HL-60 (cell line): ENCODE results near the gene ZNF593.

Source experiments
- DNase-seq, 2 experiments: peaks; one replicate each; pipeline ENCODE4 v3.0.0-alpha.2; 2010 to 2020; ENCODE audit warnings: low read depth in 1 of 2, low spot score in 1 of 2
- H3K27ac ChIP-seq: fragments of 250-450 bp; sonication (Bioruptor Pico); replicated peaks from 2 replicates; pipeline ENCODE4 v1.5.1; 2020; ENCODE audit warnings: mild to moderate bottlenecking, moderate library complexity
- H3K27me3 ChIP-seq: fragments of 250-450 bp; sonication (Bioruptor Pico); 2 replicates; pipeline ENCODE4 v1.5.1; 2021; ENCODE audit warnings: mild to moderate bottlenecking, moderate library complexity; ENCODE audit not compliant: insufficient read depth, poor library complexity, severe bottlenecking
- H3K4me3 ChIP-seq: replicated peaks from 2 replicates; pipeline ENCODE4 v1.5.1; 2011; ENCODE audit warnings: mild to moderate bottlenecking, control low read depth, low read length; ENCODE audit not compliant: insufficient read depth
- CTCF ChIP-seq: IDR thresholded peaks from one replicate; pipeline ENCODE4 v1.5.1; 2011; ENCODE audit warnings: low read length, control low read depth, inconsistent platforms; ENCODE audit not compliant: insufficient read depth
- GABPA ChIP-seq: IDR thresholded peaks from 2 replicates; pipeline ENCODE4 v1.6.1; 2012; ENCODE audit warnings: low read depth
- POLR2AphosphoS5 ChIP-seq: IDR thresholded peaks from 2 replicates; pipeline ENCODE4 v1.6.1; 2012; ENCODE audit warnings: low read depth
- REST ChIP-seq: IDR thresholded peaks from 2 replicates; pipeline ENCODE4 v1.6.1; 2012; ENCODE audit warnings: low read depth; ENCODE audit not compliant: insufficient replicate concordance
- SPI1 ChIP-seq: IDR thresholded peaks from 2 replicates; pipeline ENCODE4 v1.6.1; 2012; ENCODE audit warnings: low read depth, mild to moderate bottlenecking, borderline replicate concordance

The ZNF593 gene

DNA sequence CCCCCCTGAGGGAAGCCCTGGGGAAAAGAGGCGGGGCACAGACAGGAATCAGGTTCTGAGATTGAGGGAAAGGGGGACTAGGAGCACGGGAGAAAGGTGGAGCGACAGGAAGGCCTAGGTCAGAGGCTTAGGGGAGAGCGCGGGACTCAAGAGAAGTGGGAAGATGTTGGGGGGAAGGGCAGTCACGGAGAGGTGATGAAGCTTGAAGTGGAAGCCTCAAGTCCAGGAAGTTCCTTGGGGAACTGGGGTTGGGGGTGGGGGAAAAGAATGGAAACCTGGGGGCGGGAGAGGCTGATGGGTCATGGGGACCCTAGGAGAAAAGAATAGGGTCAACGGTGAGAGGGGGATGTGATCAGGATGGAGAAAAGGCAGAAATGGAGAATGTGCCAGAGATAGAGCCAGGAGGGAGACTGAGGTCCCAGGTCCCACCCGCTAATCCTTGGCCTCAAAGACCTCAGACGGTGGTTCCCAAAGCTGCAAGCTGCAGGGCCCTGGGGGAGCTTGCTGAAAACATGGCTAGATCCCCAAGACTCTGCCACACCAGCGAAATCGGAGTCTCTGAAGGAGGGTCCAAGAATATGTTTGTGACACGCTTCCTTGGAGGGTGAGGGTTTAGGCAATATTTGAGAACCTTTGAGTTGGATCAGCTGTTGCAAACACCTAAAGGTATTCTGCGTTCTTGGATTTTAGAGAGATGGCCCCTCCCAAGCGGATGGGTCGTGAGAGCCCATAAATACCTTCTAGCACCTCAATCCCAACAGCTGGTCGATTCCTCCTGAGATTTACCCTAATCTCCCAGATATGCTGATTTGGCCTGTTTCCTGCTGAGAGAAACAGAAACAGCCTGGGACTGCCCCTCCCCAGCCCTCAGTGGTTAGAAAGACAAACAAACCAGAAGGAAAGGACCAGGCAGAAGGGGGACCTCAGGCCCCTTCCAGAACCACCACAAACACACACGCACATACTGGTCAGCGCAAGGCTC is 4.6 kb upstream of the ZNF593 start:
- Histone ChIP-seq H3K27ac (no peak overlapping the region), H3K4me3 (no peak overlapping the region), H3K27me3 (peaks cover 3% of the 10 kb centered on the region)
- TF ChIP-seq REST, result no peak
- DNase-seq, result no peak

DNA sequence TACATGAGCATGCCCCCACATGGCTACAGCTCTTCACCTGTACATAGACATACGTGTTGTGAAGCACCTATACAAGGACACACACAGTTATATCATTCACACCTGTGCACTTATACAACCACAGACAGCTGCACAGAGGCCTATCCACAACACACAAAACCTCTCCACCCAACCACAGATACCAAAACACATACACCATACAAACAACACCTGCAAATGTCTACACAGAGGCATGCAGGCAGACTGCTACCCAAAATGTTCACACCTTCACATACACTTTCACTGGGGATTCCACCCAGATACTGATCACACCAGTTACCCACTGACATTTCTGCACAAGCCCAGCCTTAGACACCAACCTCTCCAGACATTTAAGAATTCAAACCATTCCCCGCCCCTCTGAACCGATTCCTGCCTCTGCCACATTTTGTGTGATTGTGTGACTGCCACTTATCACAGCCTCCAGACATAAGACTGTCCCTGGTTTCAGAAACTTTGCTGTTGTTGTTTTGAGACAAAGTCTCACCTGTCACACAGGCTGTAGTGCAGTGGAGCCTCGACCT is 2.9 kb upstream of the ZNF593 start:
- H3K27me3 ChIP-seq, result peaks cover 3% of the 10 kb centered on the region
- DNase-seq, result no peak

DNA sequence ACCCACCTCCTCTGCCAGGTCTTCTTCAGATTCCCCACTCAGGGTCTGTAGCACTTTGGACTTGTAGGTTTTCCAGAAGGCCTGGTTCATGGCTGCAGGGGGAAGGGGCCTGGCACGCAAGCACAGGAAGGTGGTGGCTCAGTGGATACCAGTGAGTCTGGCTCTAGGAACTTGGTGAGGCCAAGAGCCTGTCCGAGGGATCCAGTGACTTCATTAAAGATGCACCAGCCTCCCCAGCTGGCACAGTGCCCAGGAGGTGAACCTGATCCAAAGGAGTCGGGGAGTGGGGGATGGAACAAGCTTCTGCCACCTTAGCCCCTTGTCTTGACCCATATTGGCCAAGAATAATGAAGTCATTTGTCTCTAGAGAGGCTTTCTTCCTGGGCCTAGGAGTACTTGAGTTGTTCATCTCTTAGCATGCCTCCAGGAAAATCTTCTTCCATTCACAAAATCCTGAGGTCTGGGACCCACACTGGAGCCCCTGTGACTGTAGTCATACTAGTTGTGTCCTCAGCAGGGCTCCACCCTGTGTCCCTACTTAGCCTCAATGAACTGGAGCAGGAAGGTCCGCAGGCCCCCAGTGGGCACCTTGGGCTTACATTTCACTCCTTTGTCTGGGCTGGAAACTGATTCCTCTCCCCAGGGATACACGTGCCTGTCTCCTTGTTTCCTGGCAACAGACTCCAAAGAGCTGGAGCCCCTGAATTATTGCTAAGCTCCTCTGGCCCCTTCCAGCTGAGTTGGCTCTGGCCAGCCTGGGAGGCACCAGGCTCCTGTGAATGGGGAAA is 1.1 kb upstream of the ZNF593 start, which contains the start of gene C1orf232:
Gene C1orf232 (minus strand): TSS at position 554 of the 788 bp plus-strand sequence. CDS start 464 bp downstream, at position 90.
- no peaks in the 10 kb centered on the region for H3K27me3 ChIP-seq
- no peak for TF ChIP-seq POLR2AphosphoS5
- no peak for TF ChIP-seq SPI1
- no peak for TF ChIP-seq REST
- peak within 1 kb of the TSS; percentile 79 for H3K27ac ChIP-seq
- DNase-seq, result no peak
- peak within 1 kb of the TSS; percentile 96 for H3K4me3 ChIP-seq

More for the DNA sequence above, 2.9 kb upstream of the ZNF593 start:
- no peak for TF ChIP-seq GABPA
- H3K4me3 ChIP-seq, result no peak overlapping the region
- no peak overlapping the region for H3K27ac ChIP-seq

DNA sequence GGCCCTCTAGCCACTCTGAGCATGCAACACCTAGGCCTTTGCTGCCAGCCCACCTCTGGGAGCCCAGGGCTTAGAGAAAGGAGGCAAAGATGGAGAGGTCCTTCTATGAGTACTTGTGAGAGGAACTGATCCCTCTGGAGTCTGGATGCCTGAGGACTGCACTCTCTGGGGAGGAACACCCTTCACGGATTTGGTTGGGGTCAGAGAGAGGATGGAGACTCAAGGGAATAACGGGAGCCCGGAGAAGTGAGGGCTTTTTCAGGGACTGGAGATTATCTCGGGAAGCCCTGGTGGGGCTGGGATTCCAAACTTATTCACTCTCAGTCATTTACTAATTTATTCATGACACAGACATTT is 532 bp upstream of the ZNF593 start:
- H3K27me3 ChIP-seq, result no peaks in the 10 kb centered on the region
- DNase-seq, result no peak
- no peak overlapping the region for H3K27ac ChIP-seq
- TF ChIP-seq SPI1, result no peak
- no peak overlapping the region for H3K4me3 ChIP-seq

DNA sequence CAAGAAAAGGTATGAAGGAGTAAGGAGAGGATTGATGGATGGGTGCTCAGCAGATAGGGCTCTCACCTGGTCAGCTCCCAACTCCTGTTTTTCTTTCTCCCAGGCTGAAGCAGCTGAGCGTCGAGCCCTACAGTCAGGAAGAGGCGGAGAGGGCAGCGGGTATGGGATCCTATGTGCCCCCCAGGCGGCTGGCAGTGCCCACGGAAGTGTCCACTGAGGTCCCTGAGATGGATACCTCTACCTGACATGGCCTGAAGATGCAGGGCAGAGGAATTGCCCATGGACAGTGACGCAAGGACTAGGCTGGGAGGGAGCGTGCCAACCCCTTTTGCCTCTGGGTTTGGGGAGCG is 739 bp downstream of the ZNF593 start:
- TF ChIP-seq SPI1 (no peak), CTCF (no peak), REST (no peak), GABPA (no peak), POLR2AphosphoS5 (no peak)
- peak overlapping the region; percentile 79 for H3K27ac ChIP-seq
- no peaks in the 10 kb centered on the region for H3K27me3 ChIP-seq
- DNase-seq, result no peak
- H3K4me3 ChIP-seq, result peak overlapping the region; percentile 96
